IPS-NIHi7 (cell line): Measurements from ENCODE around the gene EGFR.

Experiments used
- DNase-seq: peaks from one replicate; pipeline ENCODE4 v3.0.0; 2012; ENCODE audit warnings: mixed read lengths; ENCODE audit errors: extremely low spot score

Gene EGFR

GRCh38 chr7:55210176-55210575 lies 191.4 kb downstream of the EGFR start:
- no peak for DNase-seq

- no peak for DNase-seq
These were observed 191.9 kb downstream of the EGFR start for GRCh38 chr7:55210716-55211115.

GRCh38 chr7:55211726-55212125 lies 192.9 kb downstream of the EGFR start:
- DNase-seq = no peak

GRCh38 chr7:55212176-55212575 lies 193.4 kb downstream of the EGFR start:
- DNase-seq = no peak

GRCh38 chr7:55212838-55213237 lies 194.0 kb downstream of the EGFR start:
- DNase-seq = no peak

- DNase-seq = no peak
These were observed 195.9 kb downstream of the EGFR start for GRCh38 chr7:55214707-55215106.

GRCh38 chr7:55223023-55223422 lies 204.2 kb downstream of the EGFR start:
- DNase-seq = no peak

GRCh38 chr7:55224111-55224510 lies 205.3 kb downstream of the EGFR start:
- no peak for DNase-seq

- DNase-seq = no peak
These were observed 206.0 kb downstream of the EGFR start for GRCh38 chr7:55224810-55225209.

GRCh38 chr7:55230014-55230413 lies 211.2 kb downstream of the EGFR start:
- DNase-seq = no peak

- DNase-seq = no peak
These were observed 213.0 kb downstream of the EGFR start for GRCh38 chr7:55231736-55232280.

- no peak for DNase-seq
These were observed 214.2 kb downstream of the EGFR start for GRCh38 chr7:55233001-55233400.

GRCh38 chr7:55234408-55234807 lies 215.6 kb downstream of the EGFR start:
- no peak for DNase-seq

- DNase-seq = no peak
These were observed 216.3 kb downstream of the EGFR start for GRCh38 chr7:55235115-55235514.

- no peak for DNase-seq
These were observed 217.0 kb downstream of the EGFR start for GRCh38 chr7:55235801-55236200.

- no peak for DNase-seq
These were observed 217.7 kb downstream of the EGFR start for GRCh38 chr7:55236476-55236875.

GRCh38 chr7:55237156-55237893 lies 218.5 kb downstream of the EGFR start:
- DNase-seq = no peak

GRCh38 chr7:55239406-55239805 lies 220.6 kb downstream of the EGFR start:
- DNase-seq = no peak

GRCh38 chr7:55240418-55241142 lies 221.8 kb downstream of the EGFR start:
- DNase-seq = no peak

- DNase-seq = no peak
These were observed 223.1 kb downstream of the EGFR start for GRCh38 chr7:55241958-55242357.

- DNase-seq = no peak
These were observed 223.8 kb downstream of the EGFR start for GRCh38 chr7:55242613-55243012.

- DNase-seq = no peak
These were observed 225.4 kb downstream of the EGFR start for GRCh38 chr7:55244006-55244745.
